ENCODE measurements around the gene SELENON.
A peak's percentile ranks its signal among the peaks of the same experiment; 100 is the strongest.

SELENON gene

GRCh38 chr1:25818569-25818968, 18.6 kb downstream of the SELENON start:
- Histone ChIP-seq H3K4me3 (ENCODE audit: low read depth, low read length) (no peak overlapping the region), H3K27ac (ENCODE audit: extremely low read depth, low read depth, low read length) (peak overlapping the region; percentile 7; the same call in 1 of the 2 replicates), H3K36me3 (ENCODE audit: control insufficient read depth in 2 of 2, insufficient read depth in 1 of 2, low read length in 2 of 2) (peaks cover 0 to 46% of the 10 kb centered on the region in 2 experiments; a peak in 1 of 3 replicates), H3K4me1 (ENCODE audit: control insufficient read depth, insufficient read depth, low read length) (peaks cover 6% of the 10 kb centered on the region; the same call in 1 of the 2 replicates), H3K9me3 (ENCODE audit: control insufficient read depth, insufficient read depth, low read depth, low read length) (no peaks in the 10 kb centered on the region)
- ChIA-PET CTCF (interaction anchor here (0.6 to 1.5 kb wide), 5 partner anchors 12 to 1800 kb away, joined by 3 to 4 read pairs (median 3); no protein-coding TSS in a partner anchor), POLR2A (interaction anchor here (1.1 to 1.4 kb wide), 4 partner anchors 16 to 388 kb away, joined by 3 to 5 read pairs (median 3); partner anchors contain the start of genes MACO1 and PAQR7)
- no peak for TF ChIP-seq ZBTB8A (tag by site-specific recombination; IDR thresholded peaks at IDR 0.05)
- TF ChIP-seq ZNF580 (tag by site-specific recombination; IDR thresholded peaks at IDR 0.05) = no peak
- no peak for TF ChIP-seq ZNF23 (tag by site-specific recombination; IDR thresholded peaks at IDR 0.05; ENCODE audit: borderline replicate concordance)
- TF ChIP-seq ZNF221 (tag by site-specific recombination; IDR thresholded peaks at IDR 0.05; ENCODE audit: borderline replicate concordance) = no peak
- no peak for TF ChIP-seq ZNF623 (tag by site-specific recombination; IDR thresholded peaks at IDR 0.05)
- no peak for TF ChIP-seq HOXC10 (CRISPR knock-in tag; IDR thresholded peaks at IDR 0.05)
- no peak for TF ChIP-seq ZNF513 (tag by site-specific recombination; IDR thresholded peaks at IDR 0.05)
- no peak for TF ChIP-seq ZEB2 (tag by site-specific recombination; IDR thresholded peaks at IDR 0.05)
- TF ChIP-seq ZBTB20 (tag by site-specific recombination; IDR thresholded peaks at IDR 0.05) = no peak
- no peak for TF ChIP-seq ZNF560 (tag by site-specific recombination; IDR thresholded peaks at IDR 0.05; ENCODE audit: borderline replicate concordance)
- TF ChIP-seq KLF10 (tag by site-specific recombination; IDR thresholded peaks at IDR 0.05) = no peak
- TF ChIP-seq ZFP3 (tag by site-specific recombination; IDR thresholded peaks at IDR 0.05; ENCODE audit: low read depth) = no peak
- TF ChIP-seq GLI4 (tag by site-specific recombination; IDR thresholded peaks at IDR 0.05) = no peak

GRCh38 chr1:25819491-25820246, 19.7 kb downstream of the SELENON start, which contains the start of gene MTFR1L:
TSS of gene MTFR1L (plus strand) at chr1:25819954. CDS start at chr1:25823105, 3,151 bp downstream.
- Histone ChIP-seq H3K4me1 (ENCODE audit: control insufficient read depth, insufficient read depth, low read length) (peaks cover 6% of the 10 kb centered on the region; the same call in 1 of the 2 replicates), H3K36me3 (ENCODE audit: control insufficient read depth in 2 of 2, insufficient read depth in 1 of 2, low read length in 2 of 2) (peaks cover 0 to 46% of the 10 kb centered on the region in 2 experiments; a peak in 1 of 3 replicates), H3K4me3 (ENCODE audit: low read depth, low read length) (peak within 1 kb of the TSS; percentile 82), H3K9me3 (ENCODE audit: control insufficient read depth, insufficient read depth, low read depth, low read length) (no peaks in the 10 kb centered on the region), H3K27ac (ENCODE audit: extremely low read depth, low read depth, low read length) (peak within 1 kb of the TSS; percentile 60)
- POLR2A ChIA-PET = interaction anchor here (0.6 to 2.9 kb wide), 11 partner anchors 9 to 572 kb away, joined by 3 to 7 read pairs (median 4); partner anchors contain the start of genes PAFAH2, PAQR7 and RSRP1
- CTCF ChIA-PET = interaction anchor here (0.5 to 1.5 kb wide), 3 partner anchors 22 to 177 kb away, joined by 4 to 5 read pairs (median 4); no protein-coding TSS in a partner anchor
- no peak for TF ChIP-seq ZFP3 (tag by site-specific recombination; IDR thresholded peaks at IDR 0.05; ENCODE audit: low read depth)
- peak; percentile 26; the same call in 1 of the 2 replicates for TF ChIP-seq ZBTB6 (tag by site-specific recombination; IDR thresholded peaks at IDR 0.05)
- no peak for TF ChIP-seq OVOL3 (tag by site-specific recombination; IDR thresholded peaks at IDR 0.05)
- peak; percentile 59; the same call in 1 of the 2 replicates for TF ChIP-seq ZSCAN4 (tag by site-specific recombination; IDR thresholded peaks at IDR 0.05)
- peak; percentile 73 for TF ChIP-seq ZNF518A (tag by site-specific recombination; conservative IDR thresholded peaks at IDR 0.05; ENCODE audit: low read depth)
- peak; percentile 96 for TF ChIP-seq KLF9 (tag by site-specific recombination; IDR thresholded peaks at IDR 0.05; ENCODE audit: low read depth)
- peak; percentile 56 for TF ChIP-seq ZBTB17 (tag by site-specific recombination; IDR thresholded peaks at IDR 0.05)
- TF ChIP-seq ZNF596 (tag by site-specific recombination; IDR thresholded peaks at IDR 0.05) = 0 out of 2 replicates have a peak, but pooled peaks have one; percentile 3
- TF ChIP-seq ZNF174 (tag by site-specific recombination; IDR thresholded peaks at IDR 0.05) = no peak
- TF ChIP-seq SP7 (tag by site-specific recombination; IDR thresholded peaks at IDR 0.05) = peak; percentile 55
- no peak for TF ChIP-seq ZNF404 (tag by site-specific recombination; IDR thresholded peaks at IDR 0.05)
- no peak for TF ChIP-seq ZNF785 (tag by site-specific recombination; IDR thresholded peaks at IDR 0.05)
- TF ChIP-seq SCRT2 (tag by site-specific recombination; IDR thresholded peaks at IDR 0.05) = peak; percentile 93

Measured in HEK293 (cell line).